HUDEP-2 (cell line): ENCODE data around the gene TENM3.

Experiments used
- DNase-seq, 76 experiments: peaks; one replicate each; lab custom pipeline; 2025; ENCODE audit not compliant: unreplicated experiment in 76 of 76; lab: John Stamatoyannopoulos, UW

The TENM3 gene

DNA sequence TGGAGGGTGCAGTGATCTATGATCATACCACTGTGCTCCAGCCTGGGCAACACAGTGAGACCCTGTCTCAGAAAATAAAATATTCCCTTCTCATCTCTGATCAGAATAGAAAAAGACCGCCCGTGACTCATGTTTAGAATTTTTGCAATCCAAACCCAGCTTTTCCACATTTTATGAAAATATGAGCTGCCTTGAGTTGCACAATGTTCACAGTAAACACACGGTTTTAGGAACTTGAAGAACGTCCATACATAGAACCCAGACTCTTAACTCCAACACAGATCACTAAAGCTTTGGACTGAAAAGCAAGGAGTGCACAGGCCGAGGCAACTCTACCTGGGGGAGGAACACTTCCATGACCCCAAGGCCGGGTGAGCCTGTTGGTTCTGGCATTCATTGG, 305.0 kb downstream of the TENM3 start:
- DNase-seq, result no peak

DNA sequence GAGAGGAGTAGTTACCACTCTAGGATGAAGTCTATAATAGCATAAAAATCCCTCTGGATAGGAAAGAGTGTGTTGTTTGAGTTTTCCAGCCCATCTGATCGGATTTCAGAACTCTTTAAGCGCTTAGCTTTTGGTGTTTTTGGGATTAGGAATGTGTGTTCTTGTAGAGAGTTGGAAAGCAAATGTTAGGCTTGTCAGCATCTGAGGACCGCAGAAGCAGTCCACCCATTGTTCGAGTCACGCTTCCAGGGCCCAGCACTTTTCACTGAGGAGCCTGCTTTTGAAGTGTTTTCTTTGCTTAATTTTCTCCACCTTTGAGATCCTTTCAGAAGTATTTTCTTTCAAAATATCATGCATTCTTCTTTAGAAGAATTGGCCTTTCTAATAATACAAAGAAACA, 306.2 kb downstream of the TENM3 start:
- DNase-seq, result no peak

DNA sequence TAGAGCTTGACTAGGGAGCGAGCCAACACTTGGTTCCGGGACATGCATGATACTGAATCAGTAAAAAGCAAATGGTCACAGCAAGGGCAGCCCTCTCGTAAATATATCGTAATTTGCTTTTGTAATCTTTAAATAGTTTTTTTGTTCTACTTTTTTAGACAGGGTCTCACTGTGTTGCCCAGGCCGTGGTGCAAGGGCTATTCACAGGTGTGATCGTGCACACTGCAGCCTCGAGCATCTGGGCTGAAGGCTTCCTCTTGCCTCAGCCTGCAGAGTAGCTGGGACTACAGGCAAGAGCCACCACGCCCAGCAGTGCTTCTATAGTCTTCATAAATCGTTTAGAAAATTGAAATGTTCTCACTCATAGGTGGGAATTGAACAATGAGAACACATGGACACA, 309.7 kb downstream of the TENM3 start:
- DNase-seq, result no peak

DNA sequence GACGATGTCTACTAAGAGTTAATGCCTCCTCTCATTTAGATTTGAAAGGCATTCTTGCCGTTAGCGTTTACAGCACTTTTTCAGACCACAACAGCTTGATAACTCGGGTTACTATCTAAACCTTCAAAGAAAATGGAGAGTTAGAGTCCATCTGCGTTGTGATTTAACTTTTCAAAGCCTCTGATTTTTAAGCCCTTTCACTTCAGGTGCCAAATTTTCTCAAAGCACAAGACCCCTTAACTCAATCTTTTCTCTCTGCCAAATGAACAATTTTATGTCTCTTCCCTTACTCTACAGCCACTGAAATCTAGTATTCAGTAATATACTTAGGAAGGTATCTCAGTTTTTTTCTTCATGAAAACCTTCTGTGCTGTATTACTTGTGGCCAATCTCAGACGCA, 310.5 kb downstream of the TENM3 start:
- no peak for DNase-seq

DNA sequence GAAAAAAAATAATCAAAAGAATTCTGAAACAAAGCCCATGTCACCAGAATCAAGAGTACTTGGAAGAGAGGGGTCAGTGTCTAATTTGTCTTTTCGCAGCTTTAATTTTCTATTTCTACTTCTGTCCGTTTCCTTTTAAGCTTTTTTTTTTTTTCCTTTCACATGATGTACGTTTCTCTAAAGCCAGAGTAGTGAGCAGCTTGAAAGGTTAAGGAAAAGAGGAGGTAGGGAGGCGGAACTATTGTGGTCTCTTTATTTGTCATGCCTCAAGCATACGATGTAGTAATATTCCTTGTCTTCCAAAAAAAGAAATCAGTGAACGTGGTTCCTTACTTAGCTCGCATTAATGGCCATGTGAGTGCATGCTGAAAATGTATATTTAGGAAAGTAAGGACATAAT, 311.5 kb downstream of the TENM3 start:
- DNase-seq, result no peak

DNA sequence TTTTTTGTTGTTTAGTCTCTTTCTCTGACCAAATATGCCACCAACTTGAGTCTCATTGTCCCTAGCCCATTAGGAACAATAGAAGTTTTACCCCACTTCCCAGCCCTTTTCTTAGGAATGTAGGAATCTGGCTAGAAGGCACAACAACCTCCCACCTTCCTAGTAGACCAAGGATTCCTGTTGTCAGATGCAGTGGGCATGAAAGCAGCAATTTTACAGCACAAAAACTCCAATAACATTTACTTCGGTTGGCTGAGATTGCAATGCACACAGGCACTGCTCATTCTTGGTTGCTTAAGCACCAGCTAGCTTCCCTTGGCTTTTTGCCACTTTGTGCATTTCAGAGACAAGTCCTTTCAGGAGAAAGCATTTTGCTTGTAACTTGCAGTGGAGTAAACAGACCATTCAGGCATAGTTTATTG, 312.8 kb downstream of the TENM3 start:
- no peak for DNase-seq

DNA sequence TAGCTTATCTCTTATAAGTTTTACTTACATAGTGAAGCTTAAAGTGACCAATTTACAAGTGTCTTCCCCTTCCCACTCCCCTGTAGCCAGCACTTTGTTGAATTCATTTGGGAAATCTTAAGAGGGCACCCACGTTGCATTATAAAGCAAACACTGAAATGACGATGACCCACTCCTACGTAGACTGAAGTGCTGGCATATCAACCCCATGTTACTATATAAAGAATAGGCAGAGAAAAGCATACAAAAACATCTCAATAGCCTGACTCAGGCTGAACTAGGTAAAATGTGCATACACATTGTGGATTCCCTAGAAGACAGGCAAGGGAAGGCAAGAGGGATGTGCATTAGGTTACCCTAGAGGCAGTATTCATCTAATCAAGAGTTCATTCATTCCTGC, 313.4 kb downstream of the TENM3 start:
- no peak for DNase-seq

DNA sequence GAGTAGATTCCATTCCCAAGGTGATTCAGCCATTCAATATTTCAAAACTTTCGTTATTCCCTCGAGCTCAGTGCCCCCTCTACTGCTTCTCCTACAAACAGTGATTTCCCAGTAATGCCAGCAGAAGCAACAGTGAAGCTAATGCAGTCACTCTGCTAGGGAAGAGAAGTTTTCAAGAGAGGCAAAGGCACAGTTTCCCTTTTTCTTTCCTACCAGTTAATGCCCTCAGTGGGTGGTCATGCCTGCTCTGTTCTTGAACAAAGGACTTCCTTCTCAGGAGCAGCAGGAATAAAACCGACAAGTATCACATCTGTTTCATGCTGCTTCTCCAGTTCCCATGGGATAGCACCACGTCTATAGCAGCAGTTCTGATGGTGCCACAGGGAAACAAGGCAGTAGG, 317.2 kb downstream of the TENM3 start:
- DNase-seq, result no peak

DNA sequence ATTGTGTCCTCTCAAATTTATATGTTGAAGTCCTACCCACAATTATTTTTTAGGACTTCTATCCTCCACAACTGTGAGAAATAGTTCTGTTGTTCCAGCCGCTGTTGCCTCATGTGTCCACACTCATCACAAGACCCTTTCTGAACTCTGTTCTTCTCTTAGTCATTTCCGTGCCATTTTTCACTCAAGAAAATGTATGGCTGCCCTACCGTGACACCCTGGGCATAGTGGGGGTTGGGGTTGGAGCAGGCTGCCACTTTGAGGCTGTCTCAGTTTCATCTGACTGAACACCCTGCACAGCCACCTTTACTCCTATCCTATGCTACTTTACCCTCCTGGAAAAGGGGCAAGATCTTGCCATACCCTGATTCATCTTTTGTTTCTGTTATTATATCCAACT, 319.1 kb downstream of the TENM3 start:
- DNase-seq, result no peak

DNA sequence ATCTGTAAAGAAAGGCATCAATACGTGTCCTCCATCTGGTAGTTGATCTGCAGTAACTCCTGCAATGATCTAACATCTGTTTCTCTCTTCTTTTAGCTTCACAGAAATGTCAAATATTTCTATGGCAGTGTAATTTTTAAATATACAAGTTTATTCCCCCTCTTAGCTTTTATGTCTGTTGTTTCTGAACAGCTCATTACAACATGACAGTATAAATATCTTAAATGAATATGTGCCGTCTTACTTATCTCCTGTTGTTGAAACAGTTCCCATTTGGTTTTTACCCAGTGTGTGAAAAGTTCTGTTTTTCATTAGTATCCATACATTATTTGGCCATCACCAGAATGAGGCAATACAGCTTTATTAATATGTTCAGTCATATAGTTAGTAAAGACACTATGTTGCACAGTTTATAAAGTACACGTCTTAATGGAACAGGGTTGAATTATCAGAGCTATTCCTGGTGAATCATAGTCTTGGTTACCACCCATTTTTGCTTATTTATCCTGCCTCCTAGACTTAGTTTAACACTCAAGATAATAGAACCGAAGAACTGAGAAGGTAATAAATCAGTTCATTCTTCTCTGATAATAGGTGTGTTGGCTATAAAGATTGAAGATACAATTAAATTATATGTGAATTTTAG, 321.6 kb downstream of the TENM3 start:
- no peak for DNase-seq

DNA sequence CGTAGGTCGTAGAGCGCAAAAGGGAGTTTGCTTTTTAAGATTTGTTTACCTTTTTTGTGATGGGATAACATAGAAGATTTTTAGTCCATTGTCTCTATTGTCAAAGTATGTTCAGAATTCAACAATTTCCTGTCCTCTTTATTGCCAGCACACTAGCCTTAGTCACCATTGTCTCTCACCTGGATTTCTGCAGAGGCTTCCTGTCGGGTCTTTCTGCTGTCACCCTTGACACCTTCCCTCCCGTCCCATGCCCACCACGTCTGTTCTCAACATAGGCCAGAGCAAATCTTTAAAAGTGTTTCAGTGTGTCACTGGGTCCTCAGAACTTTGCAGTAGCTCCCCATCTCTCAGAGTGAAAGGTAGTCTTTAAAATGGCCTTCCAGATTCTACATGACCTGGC, 323.9 kb downstream of the TENM3 start:
- no peak for DNase-seq

DNA sequence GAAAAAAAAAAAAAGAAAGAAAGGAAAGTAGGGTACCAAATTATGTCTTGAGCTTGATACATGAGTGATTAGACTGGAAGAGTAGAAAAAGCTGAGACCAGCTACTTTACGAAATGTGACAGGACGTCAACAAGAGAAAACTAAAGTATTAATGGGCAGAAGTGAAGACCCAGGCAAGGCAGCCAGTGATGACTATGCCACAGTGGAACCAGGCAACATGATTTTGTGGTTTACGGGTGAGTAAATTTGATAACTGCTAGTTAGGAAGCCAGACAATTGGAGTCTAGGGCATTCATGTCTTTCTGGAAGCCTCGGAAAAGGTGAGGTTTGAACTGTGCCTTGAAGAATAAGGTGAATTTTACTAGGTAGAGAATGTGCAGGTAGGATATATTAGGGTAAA, 326.4 kb downstream of the TENM3 start:
- no peak for DNase-seq

DNA sequence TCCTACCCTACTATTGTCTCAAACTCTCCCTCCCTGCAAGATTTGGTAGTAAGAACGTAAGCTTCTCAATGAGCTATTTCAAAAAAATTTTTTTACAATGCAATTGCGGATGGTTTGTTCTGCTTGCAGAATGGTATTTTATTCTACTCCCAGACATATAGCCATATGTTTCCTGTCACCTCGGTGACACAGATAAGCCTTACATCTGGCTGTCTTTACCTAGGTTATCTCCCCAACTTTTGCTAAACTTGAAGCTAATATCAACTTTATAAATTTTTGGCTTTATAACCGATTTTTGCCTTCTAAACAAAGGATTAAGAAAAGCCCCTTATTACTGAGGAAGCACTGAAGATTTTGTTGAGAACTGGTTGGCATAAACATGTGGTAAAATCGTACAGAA, 331.5 kb downstream of the TENM3 start:
- DNase-seq, result no peak

DNA sequence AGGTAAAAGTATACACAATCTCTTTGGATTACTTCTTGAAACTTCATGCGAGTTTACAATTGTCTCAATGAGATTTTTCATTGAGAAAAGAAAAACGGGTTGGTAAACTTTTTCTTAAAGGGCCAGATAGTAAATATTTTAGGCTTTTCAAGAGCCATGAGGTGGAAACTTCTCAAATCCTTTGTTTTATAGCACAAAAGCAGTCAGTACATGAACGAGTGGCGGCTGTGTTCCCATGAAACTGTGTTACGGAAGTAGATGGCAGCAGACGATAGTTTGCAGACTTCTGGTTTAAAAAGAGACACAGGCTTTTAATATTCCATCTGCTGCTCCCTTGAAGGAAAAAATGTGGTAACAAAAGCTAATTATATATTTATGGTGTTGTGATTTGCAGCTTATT, 332.0 kb downstream of the TENM3 start:
- DNase-seq, result no peak

DNA sequence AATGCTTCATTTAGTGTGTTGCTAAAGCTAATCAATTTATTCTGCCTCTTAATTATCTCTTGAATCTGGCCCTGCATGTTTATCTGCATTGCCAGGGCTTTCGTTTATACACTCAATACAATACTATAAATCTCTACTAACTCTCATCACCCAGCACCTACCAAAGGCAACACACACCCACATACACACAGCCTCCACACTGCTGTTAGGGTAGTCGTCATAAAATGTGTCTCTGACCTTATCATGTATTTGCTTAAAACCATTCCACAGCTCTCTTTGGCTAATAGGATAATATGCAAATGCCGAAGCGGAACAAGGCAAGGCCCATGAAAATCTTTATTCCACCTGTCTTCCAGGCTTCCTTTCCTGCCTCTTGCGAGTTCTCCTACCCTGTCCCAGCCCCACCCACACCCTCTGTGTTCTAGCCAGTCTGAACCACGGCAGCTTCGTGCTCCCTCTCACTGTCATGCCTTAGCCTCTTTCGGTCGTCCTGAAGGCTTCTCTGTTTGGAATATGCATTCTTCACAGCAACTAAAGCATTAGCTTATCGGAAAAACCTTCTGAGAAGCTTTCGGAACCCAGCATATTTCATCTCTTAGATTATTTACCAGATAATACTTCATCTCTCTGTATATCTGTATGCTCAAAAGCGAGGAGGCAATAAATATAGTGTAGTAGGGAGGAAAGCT, 333.5 kb downstream of the TENM3 start:
- DNase-seq, result peak in 1 of 76 experiments; percentile 2

DNA sequence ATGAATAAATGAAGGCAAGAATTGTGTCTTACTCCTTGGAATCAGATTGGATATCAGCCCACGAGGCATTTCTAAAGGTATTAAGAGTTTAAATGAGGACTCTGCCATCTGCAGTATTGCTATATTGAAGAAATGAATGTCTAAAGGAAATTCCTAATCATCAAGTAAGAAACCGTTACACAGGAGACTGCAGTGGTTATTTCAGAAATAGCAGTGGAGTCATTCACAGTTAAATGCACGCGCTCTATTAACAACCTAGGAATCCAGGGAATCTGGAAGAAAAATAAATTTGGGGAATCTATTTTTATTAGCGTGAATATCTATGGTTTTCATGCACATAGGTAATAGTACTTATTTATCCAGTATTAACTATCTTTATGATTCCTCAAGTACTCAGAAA, 334.2 kb downstream of the TENM3 start:
- DNase-seq, result no peak

DNA sequence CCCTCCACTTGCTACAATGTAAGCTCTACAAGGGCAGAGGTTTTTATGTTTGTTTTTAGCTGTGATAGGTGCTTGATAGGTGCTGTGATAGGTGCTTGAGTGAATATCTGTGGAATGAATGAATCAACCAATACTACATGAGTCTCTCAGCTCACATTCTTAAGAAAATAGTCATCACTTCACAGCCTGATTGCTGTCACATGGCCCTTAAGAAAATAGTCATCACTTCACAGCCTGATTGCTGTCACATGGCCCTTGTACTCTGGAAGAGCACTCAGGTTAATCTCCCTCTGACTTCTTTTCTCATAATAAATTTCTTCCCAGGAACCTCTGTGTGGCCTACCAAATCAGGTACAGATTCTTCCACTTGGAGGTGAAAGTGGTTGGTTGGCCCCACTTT, 335.2 kb downstream of the TENM3 start:
- DNase-seq, result no peak

DNA sequence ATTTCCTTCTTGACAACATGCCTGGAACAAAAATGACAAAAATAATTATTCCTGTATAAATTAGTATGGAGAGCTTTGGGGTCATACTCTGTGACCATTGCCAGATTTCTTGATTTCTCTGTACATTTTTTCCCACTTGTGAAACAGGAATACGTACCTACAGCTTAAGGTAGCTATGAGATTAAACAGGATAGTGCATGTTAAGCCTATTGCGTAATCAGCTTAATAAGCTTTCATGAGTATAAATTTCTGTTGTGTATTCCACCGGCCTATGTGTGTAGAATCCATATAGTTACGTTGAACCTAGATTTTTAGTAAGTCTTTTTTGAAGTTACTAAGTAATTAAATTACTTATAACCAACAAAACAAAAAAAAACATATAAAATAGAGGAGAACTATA, 339.0 kb downstream of the TENM3 start:
- DNase-seq, result no peak

DNA sequence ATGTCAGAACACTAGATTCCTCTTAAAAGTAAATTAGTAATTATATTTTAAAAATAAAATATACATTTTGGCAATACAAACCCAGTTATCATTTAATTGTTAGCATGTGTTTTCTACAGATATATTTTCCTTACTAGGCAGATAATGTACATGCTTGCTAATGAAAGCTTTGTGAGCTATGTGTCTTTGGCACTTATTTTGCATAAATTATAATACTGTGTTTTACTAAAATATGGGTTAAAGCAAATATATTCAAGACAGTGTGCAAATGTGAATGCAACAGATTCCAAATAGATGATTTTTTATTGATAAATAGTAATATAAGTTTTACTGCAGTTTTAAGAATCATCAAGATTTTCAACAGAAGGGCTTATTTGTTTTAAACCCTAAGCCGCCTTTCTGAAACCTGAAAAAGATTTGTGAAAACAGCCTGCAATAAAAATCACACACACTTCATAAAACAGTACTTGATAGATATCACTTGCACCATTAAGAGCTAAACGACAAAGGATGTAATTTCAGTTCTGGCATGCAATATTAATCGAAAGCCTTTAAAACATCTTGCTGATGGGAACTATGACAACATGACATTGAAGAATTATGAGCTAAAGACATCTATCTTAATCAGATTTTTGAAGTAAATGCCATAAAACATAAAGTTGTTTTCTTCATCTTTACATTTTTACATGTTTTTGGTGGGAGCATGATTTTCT, 340.7 kb downstream of the TENM3 start:
- no peak for DNase-seq

DNA sequence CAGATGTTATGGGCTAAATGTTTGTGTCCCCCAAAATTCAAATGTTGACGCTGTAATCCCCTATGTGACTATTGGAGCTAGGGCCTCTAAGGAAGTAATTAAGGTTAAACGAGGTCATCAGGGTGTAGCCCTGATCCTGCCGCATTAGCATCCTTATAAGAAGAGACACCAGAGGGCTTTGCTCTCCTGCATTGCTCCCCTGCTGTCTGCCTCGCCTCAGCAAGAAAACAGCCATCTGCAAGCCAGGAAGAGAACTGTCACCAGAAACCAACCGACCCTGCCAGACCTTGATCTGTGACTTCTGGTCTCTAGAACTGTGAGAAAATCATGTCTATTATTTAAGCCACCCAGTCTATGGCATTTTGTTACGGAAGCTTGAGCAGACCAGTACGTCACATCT, 342.1 kb downstream of the TENM3 start:
- DNase-seq, result no peak

DNA sequence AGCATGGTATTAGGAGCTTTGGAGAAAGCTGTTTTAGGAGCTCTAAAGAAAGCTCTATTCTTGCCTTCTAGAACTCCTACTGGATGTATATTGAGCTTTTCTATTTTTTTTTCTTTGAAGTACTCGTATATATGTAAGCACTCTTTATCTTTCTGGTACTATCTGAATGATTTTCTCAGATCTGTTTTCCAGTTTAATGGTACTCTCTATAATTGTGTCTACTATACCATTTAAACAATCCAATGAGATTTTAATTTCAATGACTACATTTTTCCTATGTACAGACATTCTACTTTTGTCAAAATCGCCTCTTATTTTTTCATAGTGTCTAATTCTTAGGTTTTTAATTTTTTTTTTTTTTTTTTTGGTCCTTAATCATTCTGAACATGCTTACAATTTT, 345.9 kb downstream of the TENM3 start:
- no peak for DNase-seq

DNA sequence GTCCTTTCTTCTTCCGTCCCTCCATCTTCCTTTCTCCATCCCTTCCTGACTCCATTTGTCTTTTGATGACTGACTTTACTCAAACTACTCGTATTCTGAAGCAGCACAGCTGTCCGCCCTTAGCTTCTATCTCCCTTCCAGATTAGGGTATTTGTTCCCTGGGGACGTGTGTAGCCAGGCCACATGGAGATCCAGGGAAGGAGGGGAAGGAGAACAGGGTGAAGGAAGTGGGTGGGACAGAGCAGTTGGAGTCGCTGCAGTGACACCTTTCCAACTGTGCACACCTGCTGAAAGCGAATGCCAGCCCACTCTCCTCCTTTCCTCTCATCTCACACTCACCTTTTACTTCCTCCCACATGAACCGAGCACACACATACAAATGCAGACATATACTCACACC, 350.2 kb downstream of the TENM3 start:
- no peak for DNase-seq
